ENCODE results near the gene HDHD5.

DNA sequence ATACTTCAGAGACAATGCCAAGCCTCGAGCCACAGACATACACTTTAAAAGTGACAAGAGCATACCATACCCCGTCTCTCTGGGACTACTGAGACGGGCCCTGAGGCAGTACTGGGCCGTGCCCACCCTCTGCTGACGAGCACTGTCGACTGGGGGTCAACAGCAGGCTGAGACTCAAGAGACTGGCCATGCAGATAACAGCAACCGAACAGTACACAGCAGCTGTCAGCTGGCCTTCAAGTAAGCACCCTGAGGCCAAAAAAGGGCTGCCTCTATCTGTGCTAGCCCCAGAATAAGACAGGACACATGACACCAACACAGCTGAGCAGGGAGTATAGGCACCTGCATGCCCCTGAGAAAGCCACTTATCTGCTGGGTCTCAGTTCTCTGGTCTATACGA lies 19.1 kb downstream of the HDHD5 start:
- TF ChIP-seq, protein P1, sequence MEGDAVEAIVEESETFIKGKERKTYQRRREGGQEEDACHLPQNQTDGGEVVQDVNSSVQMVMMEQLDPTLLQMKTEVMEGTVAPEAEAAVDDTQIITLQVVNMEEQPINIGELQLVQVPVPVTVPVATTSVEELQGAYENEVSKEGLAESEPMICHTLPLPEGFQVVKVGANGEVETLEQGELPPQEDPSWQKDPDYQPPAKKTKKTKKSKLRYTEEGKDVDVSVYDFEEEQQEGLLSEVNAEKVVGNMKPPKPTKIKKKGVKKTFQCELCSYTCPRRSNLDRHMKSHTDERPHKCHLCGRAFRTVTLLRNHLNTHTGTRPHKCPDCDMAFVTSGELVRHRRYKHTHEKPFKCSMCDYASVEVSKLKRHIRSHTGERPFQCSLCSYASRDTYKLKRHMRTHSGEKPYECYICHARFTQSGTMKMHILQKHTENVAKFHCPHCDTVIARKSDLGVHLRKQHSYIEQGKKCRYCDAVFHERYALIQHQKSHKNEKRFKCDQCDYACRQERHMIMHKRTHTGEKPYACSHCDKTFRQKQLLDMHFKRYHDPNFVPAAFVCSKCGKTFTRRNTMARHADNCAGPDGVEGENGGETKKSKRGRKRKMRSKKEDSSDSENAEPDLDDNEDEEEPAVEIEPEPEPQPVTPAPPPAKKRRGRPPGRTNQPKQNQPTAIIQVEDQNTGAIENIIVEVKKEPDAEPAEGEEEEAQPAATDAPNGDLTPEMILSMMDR (IDR thresholded peaks at IDR 0.05; ENCODE audit: low read depth, low read length, missing input control), result no peak
- TF ChIP-seq, protein P2, sequence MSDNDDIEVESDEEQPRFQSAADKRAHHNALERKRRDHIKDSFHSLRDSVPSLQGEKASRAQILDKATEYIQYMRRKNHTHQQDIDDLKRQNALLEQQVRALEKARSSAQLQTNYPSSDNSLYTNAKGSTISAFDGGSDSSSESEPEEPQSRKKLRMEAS (IDR thresholded peaks at IDR 0.05), result no peak
- TF ChIP-seq YY1 (IDR thresholded peaks at IDR 0.05) (no peak), GABPA (IDR thresholded peaks at IDR 0.05 in 1 of 2, conservative IDR thresholded peaks at IDR 0.05 in 1 of 2) (no peak), NR2F2 (IDR thresholded peaks at IDR 0.05) (no peak), TAF1 (conservative IDR thresholded peaks at IDR 0.05) (no peak), RAD21 (IDR thresholded peaks at IDR 0.05) (no peak), SP1 (IDR thresholded peaks at IDR 0.05) (no peak), HNF4G (IDR thresholded peaks at IDR 0.05) (no peak)
- TF ChIP-seq, protein P3, sequence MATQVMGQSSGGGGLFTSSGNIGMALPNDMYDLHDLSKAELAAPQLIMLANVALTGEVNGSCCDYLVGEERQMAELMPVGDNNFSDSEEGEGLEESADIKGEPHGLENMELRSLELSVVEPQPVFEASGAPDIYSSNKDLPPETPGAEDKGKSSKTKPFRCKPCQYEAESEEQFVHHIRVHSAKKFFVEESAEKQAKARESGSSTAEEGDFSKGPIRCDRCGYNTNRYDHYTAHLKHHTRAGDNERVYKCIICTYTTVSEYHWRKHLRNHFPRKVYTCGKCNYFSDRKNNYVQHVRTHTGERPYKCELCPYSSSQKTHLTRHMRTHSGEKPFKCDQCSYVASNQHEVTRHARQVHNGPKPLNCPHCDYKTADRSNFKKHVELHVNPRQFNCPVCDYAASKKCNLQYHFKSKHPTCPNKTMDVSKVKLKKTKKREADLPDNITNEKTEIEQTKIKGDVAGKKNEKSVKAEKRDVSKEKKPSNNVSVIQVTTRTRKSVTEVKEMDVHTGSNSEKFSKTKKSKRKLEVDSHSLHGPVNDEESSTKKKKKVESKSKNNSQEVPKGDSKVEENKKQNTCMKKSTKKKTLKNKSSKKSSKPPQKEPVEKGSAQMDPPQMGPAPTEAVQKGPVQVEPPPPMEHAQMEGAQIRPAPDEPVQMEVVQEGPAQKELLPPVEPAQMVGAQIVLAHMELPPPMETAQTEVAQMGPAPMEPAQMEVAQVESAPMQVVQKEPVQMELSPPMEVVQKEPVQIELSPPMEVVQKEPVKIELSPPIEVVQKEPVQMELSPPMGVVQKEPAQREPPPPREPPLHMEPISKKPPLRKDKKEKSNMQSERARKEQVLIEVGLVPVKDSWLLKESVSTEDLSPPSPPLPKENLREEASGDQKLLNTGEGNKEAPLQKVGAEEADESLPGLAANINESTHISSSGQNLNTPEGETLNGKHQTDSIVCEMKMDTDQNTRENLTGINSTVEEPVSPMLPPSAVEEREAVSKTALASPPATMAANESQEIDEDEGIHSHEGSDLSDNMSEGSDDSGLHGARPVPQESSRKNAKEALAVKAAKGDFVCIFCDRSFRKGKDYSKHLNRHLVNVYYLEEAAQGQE (IDR thresholded peaks at IDR 0.05), result no peak
- TF ChIP-seq, protein P4, sequence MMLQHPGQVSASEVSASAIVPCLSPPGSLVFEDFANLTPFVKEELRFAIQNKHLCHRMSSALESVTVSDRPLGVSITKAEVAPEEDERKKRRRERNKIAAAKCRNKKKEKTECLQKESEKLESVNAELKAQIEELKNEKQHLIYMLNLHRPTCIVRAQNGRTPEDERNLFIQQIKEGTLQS (IDR thresholded peaks at IDR 0.05), result no peak

Measured in liver (tissue), 3 donors.